ENCODE results near the gene ALKBH2.
A peak's percentile ranks its signal among the peaks of the same experiment; 100 is the strongest.

GRCh38 chr12:109116611-109116949 is 23.3 kb upstream of the ALKBH2 start:
- TF ChIP-seq CTCF (IDR thresholded peaks at IDR 0.05) (no peak), POLR2A (IDR thresholded peaks at IDR 0.05) (peak; percentile 28 to 46)
